ENCODE measurements around the gene TBX4.

TBX4 gene

GRCh38 chr17:61452301-61453290, at the start of gene TBX4:
Gene TBX4 (plus strand): TSS chr17:61452422. CDS start chr17:61456491, 4,069 bp downstream.
- no peak for ATAC-seq

GRCh38 chr17:61402978-61403800, 49.0 kb upstream of the TBX4 start:
- ATAC-seq = no peak

- ATAC-seq = no peak
Observed at GRCh38 chr17:61403801-61404662, 48.2 kb upstream of the TBX4 start.

- no peak for ATAC-seq
Observed at GRCh38 chr17:61404663-61404912, 47.6 kb upstream of the TBX4 start.

- ATAC-seq = no peak
Observed at GRCh38 chr17:61404913-61405685, 47.1 kb upstream of the TBX4 start.

- no peak for ATAC-seq
Observed at GRCh38 chr17:61405686-61406536, 46.3 kb upstream of the TBX4 start.

- no peak for ATAC-seq
Observed at GRCh38 chr17:61406537-61406845, 45.7 kb upstream of the TBX4 start.

- ATAC-seq = no peak
Observed at GRCh38 chr17:61406971-61407911, 45.0 kb upstream of the TBX4 start.

GRCh38 chr17:61408151-61409041, 43.8 kb upstream of the TBX4 start:
- ATAC-seq = no peak

GRCh38 chr17:61409301-61410112, 42.7 kb upstream of the TBX4 start:
- peak; percentile 25 to 39 for ATAC-seq

- peak; percentile 46 to 59 for ATAC-seq
Observed at GRCh38 chr17:61410141-61411010, 41.8 kb upstream of the TBX4 start.

- no peak for ATAC-seq
Observed at GRCh38 chr17:61411011-61411260, 41.3 kb upstream of the TBX4 start.

GRCh38 chr17:61411261-61412142, 40.7 kb upstream of the TBX4 start:
- no peak for ATAC-seq

GRCh38 chr17:61412143-61412859, 39.9 kb upstream of the TBX4 start:
- ATAC-seq = peak; percentile 75

- no peak for ATAC-seq
Observed at GRCh38 chr17:61412860-61413660, 39.2 kb upstream of the TBX4 start.

Measured in activated CD4-positive, CD25-positive, alpha-beta regulatory T cell treated with anti-CD3 and anti-CD28 coated beads, Interleukin-2, amount 50 U/mL, for 24 hours (primary cell).